A549 (cell line): ENCODE results near the gene ST6GALNAC4.

Source experiments
- CBX8 ChIP-seq: fragments of 200-600 bp; sonication (generic); IDR thresholded peaks from 2 replicates; pipeline ENCODE4 v1.6.1; 2016
- JUNB ChIP-seq: fragments of >200 bp; sonication (Bioruptor Twin); formaldehyde crosslinking; IDR thresholded peaks from 2 replicates; pipeline ENCODE4 v1.6.1; 2016
- TF ChIP-seq, protein P1 (sequence below): fragments of >200 bp; sonication (Bioruptor Twin); formaldehyde crosslinking; IDR thresholded peaks from 3 replicates; pipeline ENCODE4 v1.5.1; 2016

DNA sequence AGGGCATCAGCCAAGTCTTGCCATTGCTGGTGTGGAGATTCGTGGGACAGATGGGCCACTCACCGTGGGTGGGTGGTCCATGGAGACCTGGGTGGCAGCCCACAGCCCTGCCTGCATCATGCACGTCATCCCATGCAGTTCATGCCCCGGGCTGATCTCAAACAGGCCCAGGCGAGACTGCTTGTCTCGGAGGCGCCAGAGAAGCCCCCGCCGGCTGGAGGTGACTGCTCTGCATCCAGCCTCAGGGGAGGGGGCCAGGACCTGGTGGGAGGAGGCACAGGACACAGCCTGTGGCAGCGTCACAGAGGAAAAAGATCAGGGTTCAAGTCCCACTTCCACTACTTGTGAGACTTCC is 12.8 kb upstream of the ST6GALNAC4 start:
- TF ChIP-seq JUNB (no peak), CBX8 (no peak)
- TF ChIP-seq, protein P1, sequence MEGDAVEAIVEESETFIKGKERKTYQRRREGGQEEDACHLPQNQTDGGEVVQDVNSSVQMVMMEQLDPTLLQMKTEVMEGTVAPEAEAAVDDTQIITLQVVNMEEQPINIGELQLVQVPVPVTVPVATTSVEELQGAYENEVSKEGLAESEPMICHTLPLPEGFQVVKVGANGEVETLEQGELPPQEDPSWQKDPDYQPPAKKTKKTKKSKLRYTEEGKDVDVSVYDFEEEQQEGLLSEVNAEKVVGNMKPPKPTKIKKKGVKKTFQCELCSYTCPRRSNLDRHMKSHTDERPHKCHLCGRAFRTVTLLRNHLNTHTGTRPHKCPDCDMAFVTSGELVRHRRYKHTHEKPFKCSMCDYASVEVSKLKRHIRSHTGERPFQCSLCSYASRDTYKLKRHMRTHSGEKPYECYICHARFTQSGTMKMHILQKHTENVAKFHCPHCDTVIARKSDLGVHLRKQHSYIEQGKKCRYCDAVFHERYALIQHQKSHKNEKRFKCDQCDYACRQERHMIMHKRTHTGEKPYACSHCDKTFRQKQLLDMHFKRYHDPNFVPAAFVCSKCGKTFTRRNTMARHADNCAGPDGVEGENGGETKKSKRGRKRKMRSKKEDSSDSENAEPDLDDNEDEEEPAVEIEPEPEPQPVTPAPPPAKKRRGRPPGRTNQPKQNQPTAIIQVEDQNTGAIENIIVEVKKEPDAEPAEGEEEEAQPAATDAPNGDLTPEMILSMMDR, result no peak
